ENCODE measurements around the gene FCHSD2.

GRCh38 chr11:72929256-72929655 lies 212.9 kb downstream of the FCHSD2 start:
- TF ChIP-seq CTCF (IDR thresholded peaks at IDR 0.05; ENCODE audit: borderline replicate concordance, extremely low read depth, low read length, poor library complexity, severe bottlenecking): no peak
- no peak for TF ChIP-seq EZH2 (IDR thresholded peaks at IDR 0.05; ENCODE audit: borderline replicate concordance, low read depth, low read length, severe bottlenecking)

All from DND-41 (cell line).